Measurements from ENCODE around the gene CBX5.

- no peak for TF ChIP-seq CTCF (IDR thresholded peaks at IDR 0.05)
- TF ChIP-seq POLR2A (IDR thresholded peaks at IDR 0.05) = peak; percentile 95 to 97
These were observed 742 bp upstream of the CBX5 start, which contains the start of gene HNRNPA1 for GRCh38 chr12:54280468-54281260.

Measured in gastroesophageal sphincter (tissue), 3 donors.